Loucy (cell line): Measurements from ENCODE around the gene DSEL.

Experiments used
- EZH2phosphoT487 ChIP-seq: fragments of 200-600 bp; IDR thresholded peaks from 2 replicates; pipeline ENCODE4 v1.6.1; 2018; ENCODE audit warnings: antibody characterized with exemption, mild to moderate bottlenecking, moderate library complexity, borderline replicate concordance
- TF ChIP-seq, protein P1 (sequence below): fragments of 200-600 bp; sonication (generic); conservative IDR thresholded peaks from 2 replicates; pipeline ENCODE4 v1.5.1; 2014; ENCODE audit warnings: mild to moderate bottlenecking, antibody characterized with exemption, low read length

DNA sequence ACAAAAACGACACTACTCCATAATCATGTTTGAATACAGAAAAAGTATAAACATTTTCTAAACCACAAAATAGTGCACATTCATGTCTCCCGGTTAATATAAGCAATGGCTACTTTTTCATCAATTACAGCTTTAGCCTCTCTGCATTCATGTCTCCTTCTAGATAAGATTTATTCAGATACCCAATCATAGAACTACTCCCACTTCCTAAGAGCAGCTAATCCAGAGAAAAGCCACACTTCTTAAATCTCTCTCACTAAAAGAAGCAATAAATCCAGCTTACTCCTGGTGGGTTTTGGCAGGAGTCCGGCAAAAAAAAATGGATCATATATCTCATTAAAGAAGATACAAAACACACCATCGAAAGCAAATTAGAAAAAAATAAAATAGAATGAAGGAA, 20.1 kb downstream of the DSEL start:
- TF ChIP-seq EZH2phosphoT487: no peak
- TF ChIP-seq, protein P1, sequence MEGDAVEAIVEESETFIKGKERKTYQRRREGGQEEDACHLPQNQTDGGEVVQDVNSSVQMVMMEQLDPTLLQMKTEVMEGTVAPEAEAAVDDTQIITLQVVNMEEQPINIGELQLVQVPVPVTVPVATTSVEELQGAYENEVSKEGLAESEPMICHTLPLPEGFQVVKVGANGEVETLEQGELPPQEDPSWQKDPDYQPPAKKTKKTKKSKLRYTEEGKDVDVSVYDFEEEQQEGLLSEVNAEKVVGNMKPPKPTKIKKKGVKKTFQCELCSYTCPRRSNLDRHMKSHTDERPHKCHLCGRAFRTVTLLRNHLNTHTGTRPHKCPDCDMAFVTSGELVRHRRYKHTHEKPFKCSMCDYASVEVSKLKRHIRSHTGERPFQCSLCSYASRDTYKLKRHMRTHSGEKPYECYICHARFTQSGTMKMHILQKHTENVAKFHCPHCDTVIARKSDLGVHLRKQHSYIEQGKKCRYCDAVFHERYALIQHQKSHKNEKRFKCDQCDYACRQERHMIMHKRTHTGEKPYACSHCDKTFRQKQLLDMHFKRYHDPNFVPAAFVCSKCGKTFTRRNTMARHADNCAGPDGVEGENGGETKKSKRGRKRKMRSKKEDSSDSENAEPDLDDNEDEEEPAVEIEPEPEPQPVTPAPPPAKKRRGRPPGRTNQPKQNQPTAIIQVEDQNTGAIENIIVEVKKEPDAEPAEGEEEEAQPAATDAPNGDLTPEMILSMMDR: no peak
